Raji (cell line): ENCODE measurements around the gene PXT1.

Source experiments
- POLR2A ChIP-seq: IDR thresholded peaks from 2 replicates; pipeline ENCODE4 v1.6.1; 2011; ENCODE audit warnings: low read depth, low read length, control low read depth; ENCODE audit not compliant: insufficient read depth

Gene PXT1

DNA sequence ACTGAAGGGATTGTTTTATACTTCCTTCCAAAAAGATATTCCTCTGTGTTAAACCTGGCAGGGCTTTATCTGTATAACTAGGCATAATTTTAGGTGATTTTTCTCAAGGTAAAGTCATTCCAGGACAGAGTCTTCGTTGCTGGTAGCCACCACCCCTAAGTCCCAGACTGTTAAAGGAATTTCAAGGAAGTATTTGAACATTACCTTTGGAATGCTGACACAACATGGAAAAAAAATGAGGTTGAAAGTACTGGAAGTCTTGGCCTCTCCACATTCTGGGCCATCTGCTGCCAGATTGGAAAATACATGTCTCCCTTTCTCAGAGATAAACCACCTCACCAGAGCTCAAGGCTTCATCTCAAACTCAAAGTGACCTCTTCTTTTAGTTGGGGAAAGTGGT is 28.2 kb downstream of the PXT1 start:
- TF ChIP-seq POLR2A, result no peak

DNA sequence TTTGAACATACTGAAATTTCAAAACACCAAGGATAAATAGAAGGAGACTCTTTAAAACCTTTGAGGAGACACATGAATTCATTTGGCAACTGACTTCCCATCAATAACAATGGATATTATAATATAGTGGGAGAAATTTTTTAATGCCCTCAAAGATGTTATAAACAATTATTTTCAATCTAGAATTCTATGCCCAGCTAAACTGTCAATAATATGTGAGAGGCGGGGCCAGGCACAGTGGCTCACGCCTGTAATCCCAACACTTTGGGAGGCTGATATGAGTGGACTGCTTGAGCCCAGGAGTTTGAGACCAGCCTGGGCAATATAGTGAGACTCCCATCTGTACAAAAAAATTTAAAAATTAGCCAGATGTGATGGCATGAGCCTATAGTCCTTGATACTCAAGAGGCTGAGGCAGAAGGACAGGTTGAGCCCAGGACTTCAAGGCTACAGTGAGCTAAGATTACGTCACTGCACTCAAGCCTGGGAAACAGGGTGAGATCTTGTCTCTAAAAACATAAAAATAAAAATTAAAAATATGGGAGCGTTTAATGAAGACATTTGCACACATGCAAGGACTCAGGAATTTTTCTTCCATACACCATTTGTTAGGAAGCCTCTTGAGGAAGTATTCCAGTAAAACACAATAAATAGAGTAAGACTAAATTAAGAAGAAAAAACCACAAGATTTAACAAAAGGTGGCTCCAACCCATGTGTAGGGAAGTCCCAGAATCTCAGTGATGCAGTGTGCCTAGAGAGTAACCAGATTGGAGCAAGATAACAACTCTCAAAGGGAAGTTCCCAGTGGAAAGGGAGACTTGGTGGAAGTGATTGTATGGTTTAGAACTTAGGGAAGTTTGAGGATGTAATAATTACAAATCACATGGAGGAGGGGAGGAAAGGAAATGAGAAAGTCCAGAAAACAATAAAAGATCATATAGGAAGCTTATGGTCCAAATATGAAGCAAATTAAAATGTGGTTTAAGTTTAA is 28.9 kb downstream of the PXT1 start:
- no peak for TF ChIP-seq POLR2A

DNA sequence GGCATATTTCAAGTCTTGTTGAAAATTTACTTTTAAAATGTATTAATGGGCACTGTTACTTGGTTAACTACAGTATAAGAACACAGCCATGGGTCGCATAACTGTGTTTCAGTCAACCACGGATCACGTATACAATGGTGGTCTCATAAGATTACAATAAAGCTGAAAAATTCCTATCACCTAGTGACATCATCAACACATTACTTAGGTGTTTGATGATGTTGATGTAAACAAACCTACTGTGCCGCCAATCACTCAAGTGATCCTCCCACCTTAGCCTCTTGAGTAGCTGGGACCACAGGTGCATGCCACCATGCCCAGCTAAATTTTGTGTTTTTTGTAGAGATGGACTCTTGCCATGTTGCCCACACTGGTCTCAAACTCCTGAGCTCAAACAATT is 38.5 kb downstream of the PXT1 start:
- no peak for TF ChIP-seq POLR2A

DNA sequence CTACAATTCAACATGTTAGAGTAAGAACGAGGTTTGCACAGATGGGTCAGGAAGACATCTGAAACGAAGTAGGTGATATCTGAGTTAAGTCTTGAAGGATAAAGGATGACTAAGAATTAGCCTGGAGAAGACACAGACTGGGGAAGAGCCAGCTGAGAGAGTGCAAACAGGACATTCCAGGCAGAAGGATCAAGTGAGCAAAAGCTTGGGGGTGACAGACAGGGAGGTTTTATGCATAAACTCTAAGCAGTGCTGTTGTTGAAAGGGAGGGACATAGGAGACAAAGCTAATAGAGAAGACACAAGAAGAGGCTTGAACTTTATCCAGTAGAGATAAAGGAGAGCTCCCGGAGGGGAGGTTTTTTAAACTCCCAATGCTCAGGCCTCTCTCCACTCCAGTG is 40.2 kb downstream of the PXT1 start:
- TF ChIP-seq POLR2A, result no peak

DNA sequence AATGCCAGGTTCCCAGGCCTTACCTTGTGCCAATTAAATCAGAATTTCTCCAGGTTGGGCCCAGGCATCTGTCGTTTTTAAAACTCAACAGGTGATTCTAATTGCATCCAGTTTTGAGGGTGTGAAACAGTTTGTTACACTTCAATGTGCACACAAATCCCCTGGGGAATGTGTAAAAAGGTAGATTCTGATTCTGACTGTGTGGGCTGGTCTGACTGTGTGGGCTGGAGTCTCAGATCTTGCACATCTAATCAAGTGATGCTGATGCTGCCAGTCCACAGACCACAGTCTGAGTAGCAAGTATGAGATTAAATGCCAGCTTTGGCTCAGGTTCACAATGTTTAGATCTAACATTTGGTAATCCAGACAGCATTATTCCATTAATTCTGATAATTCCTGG is 42.7 kb downstream of the PXT1 start:
- TF ChIP-seq POLR2A, result no peak

DNA sequence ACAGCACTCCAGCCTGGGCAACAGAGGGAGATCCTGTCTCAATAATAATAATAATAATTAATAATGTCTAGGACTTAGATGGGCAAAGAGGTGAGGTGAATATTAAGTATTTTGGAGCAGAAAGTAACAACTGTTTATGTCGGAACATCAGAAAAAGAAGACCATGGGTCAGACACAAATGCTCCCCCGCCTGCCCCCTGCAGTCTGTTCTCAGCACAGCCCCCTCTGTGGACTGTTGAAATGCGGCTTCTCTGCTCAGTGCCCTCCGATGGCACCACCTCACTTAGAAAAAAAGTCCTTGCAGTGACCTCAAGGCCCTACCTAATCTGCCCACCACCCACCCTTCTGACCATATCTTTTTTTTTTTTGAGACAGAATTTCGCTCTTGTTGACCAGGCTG is 50.0 kb downstream of the PXT1 start:
- no peak for TF ChIP-seq POLR2A

DNA sequence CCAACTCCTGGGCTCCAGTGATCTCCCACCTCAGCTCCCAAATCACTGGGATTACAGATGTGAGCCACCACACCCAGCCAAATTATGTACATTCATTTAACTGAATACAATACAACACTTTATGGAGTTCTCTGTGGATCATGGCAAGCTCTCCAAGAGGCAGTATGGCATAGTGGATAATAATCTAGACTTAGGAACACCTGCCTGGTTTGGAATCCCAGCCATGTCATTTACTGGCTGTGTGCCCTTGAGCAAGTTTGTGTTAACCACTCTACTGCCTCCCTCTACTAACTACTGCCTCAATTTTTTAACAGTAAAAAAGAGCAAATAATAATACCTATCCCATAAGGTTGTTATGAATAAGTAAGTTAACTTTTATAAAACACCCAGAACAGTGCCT is 53.3 kb downstream of the PXT1 start:
- no peak for TF ChIP-seq POLR2A

DNA sequence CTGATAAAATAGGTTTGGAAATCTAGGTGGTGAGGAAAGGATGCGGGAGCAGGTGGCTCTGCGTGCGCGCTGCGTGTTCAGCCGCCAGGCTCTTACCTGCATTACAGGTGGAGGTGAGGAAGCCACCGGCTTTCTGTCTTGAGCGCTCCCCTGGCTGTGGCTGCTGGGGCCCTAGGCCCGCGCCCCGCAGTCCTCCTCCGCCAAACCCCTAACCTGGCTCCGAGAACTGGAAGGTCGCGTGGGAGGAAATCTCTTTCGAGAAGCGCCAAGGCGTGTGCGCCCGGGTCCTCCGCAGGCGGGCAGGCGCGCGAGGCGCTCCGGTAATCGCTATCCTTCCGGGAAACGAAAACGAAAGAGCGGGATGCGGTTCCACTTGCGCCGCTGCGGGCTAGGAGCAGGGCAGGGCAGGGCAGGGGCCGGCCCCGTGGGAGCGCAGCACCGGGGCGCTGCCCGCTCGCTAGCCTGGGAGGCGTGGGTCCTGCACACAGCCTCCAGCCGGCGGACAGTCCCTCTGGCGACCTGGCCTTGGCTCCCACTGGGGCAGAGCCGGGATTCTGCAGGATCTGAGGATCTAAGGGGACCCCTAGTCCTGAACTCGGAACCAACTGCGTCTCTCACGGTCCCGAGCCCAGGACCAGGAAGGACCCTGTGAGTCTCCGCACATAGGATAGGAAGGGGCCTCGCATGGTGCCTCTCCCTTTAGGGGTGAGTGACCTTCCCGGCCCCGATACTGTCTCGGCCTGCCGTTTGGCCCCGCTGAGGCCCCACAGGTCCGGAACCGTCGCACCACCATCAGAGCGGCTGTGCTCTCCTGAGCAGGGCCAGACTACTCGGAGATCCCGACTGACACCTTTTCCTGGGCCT is 55.0 kb downstream of the PXT1 start, which contains the start of gene ETV7:
TSS of gene ETV7 (minus strand) at position 230 of the 864 bp plus-strand sequence. CDS start at position 102, 128 bp downstream.
- no peak for TF ChIP-seq POLR2A

DNA sequence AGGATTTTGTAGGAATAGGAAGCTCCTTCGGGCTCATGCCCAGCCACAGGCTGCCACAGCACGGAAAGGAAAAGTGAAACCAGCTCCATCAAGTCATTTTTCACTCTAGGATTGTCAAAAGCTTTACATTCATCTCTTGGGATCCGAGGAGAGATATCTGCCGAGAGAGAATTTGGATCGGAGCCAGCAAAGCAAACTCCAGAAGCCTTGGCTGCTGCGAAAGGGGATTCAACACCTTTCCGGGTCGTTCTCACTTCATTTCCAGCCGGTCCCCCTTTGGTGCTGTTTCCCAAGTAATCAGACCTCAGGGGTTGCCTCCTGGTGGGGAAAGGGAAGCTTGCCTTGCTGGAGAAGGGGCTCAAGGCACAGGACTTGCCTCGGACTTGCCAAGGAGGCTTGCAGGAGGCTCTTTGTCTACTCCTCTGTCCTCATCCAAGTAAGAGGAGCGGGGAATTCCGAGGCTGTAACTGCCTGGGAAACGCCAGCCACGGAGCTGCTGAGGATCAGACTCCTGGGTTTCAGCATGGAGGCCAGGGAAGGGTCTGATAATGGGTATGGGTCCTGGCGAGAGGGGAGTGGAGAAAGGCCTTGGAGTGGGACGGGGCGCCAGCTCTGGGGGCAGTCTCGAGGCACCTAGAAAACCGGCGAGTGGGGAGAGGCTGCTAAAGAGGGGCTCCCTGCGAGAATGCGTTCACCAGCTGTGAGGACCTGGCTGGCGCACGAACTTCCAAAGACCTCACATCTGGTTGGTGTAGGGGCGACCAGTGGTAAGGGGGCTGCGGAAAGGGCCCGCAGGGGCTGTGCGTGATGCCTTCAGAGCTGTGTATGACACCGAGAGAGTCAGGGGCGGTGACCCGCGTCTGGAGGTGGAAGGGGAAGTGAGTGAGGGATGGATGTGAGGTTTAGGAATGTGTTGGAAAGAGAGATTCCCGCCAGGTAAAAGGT is 55.9 kb downstream of the PXT1 start:
- no peak for TF ChIP-seq POLR2A

DNA sequence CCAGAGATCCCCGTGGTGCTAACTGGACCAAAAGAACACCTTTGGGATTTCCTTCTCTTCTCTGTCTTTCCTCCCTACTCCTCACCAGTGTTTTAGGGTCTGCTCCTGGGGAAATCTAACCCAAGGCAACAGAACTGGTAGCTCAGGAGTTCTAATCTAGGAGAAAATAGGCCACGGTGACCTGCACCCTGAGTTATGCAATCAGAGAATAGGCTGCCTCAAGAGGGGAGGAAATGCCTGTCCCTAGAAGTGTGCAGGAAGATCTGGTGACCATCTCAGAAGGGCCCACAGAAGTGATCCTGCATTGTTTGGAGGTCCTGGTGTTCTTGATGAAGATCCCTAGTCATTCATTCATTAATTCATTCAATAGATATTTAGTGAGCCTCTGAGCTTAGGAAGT is 58.6 kb downstream of the PXT1 start:
- no peak for TF ChIP-seq POLR2A

DNA sequence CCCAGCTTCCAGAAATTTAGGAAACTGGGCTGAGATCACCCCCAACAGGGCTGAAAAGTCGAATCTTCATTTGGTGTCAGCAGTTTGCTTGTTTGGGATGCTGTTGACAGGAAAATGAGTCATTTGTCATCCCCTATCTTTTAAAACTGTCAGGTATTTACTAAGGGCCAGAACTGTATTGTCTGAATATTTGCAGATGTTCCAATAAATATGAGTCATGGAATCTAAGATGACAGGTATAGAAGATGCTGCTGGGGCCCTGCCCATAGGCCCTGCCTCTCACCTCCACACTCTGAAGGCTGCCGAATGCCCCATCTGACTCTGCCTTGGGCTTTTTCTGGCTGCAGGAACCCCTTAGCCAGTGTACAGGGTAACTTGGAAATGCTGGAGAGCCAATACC is 59.0 kb downstream of the PXT1 start:
- no peak for TF ChIP-seq POLR2A

DNA sequence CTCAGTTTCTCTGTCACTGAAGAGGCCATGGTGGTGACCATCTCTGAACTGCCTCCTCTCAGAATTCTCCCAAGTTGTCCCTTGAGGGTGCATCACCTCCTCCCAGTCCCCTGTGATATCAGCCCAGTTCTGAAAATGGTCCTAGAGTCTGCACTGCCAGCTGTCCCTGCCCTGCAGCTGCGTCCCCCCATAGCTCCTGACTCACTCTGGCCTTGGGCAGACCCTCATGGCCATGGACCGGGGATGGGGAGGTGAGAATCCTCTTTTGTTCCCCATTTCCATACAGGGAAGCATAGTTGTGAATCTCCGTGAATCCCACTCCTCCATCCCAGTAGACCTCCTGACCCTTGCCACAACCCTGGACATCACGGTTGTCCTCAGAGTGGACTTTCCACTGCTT is 59.7 kb downstream of the PXT1 start:
- no peak for TF ChIP-seq POLR2A

DNA sequence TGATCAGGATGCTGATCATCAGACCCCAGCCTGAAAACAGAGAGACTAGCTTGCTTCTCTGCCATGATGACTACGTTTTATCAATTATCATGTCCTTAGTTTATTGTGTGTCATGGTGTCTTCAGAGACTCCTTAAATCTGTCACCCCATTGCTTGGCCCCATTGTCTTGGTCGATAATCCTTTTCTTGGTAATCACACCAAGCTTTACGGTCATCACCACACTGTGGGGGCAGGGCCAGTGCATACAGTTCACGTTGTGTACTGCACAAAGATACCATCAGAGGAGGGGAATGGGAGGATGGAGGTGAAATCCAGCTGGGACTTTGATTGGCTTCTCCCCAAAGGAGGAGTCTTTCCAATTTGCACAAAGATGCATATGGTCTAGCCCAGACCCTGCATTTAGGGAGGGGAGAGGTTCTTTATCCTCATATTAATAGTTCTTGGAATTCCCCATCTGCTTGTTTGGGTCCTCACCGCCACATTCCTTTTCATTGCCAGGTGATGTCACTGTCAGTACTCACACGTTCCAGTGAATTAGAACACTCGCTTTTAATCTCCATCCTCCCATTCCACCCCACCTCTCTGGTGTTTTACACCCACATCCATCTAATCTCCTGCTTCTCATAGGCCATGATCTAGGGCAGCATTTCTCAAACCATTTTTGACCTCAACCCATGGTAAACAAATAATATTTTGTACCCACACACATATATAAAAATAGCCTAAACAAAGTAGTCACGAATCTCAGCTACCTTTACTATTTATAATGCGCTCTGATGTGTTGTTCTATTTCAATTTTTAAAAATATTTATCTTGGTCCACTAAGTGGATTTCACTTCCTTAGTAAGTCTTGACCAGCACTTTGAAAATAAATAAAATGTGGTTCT is 60.9 kb downstream of the PXT1 start:
- TF ChIP-seq POLR2A, result no peak

DNA sequence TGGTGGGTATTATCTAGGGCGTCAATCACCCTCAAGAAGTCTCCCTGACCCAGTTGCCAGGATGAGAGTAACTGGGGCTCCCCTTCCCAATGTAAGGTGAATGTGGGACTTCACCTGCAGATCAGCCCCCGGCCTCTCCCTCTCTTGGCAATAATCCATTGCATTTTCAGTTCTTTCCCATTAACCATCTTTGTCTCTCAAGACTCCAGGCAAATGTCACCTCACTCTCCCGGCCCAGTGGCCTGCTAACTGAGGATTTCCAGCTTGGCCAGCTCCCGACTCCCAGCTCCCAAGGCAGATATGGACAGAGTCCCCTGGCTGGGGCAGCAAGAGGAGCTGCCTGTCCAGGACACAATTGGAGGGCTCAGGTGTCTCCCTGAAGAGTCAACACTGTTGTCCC is 62.5 kb downstream of the PXT1 start:
- no peak for TF ChIP-seq POLR2A
